GM12864 (cell line): ENCODE data around the gene TM6SF1.
"Not testable (repeated sequence)": the region's sequence is repeated elsewhere in the genome, so short reads cannot be mapped to it uniquely, and the experiment has no call there.

Experiments
- DNase-seq: peaks from one replicate; pipeline ENCODE4 v3.0.0-alpha.2; 2011; ENCODE audit warnings: low read depth
- H3K4me3 ChIP-seq: 2 replicates; pipeline ENCODE4 v1.5.1; 2011; ENCODE audit warnings: mild to moderate bottlenecking, low read depth, low read length, control low read depth
- TF ChIP-seq, protein P1 (sequence below): IDR thresholded peaks from 2 replicates; pipeline ENCODE4 v1.5.1; 2011; ENCODE audit warnings: low read depth, mild to moderate bottlenecking, moderate library complexity, low read length, control low read depth, inconsistent platforms; ENCODE audit errors: missing control alignments

The TM6SF1 gene

DNA sequence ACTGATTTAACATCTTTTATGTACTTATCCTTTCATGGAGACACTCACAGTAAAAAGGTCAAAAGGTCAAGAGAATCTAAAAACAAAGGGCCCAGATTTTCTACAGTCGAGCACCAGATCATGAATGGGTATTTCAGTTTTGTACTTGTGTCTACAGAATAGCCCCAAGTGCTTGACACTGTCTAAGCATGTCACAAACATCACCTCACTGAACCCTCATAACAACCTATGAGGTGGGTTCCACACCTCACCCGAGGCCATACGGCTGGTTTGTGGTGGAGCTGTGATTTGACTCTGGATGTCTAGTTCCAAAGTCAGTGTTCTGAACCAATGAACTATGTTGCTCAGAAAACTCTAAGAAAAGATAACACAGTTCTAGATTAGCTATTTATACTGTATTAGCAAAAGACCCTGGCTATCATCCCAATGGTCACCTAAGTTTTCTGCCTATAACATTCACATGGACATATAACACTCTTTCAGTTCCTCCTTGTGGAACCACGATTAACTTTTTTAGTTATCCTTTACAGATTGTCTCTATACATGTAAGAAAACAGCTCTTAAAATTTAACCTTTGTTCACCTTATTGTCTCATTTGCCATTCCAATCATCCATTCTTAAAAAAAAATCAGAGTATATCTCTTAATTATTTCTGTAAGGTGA is 25.5 kb downstream of the TM6SF1 start:
- TF ChIP-seq, protein P1, sequence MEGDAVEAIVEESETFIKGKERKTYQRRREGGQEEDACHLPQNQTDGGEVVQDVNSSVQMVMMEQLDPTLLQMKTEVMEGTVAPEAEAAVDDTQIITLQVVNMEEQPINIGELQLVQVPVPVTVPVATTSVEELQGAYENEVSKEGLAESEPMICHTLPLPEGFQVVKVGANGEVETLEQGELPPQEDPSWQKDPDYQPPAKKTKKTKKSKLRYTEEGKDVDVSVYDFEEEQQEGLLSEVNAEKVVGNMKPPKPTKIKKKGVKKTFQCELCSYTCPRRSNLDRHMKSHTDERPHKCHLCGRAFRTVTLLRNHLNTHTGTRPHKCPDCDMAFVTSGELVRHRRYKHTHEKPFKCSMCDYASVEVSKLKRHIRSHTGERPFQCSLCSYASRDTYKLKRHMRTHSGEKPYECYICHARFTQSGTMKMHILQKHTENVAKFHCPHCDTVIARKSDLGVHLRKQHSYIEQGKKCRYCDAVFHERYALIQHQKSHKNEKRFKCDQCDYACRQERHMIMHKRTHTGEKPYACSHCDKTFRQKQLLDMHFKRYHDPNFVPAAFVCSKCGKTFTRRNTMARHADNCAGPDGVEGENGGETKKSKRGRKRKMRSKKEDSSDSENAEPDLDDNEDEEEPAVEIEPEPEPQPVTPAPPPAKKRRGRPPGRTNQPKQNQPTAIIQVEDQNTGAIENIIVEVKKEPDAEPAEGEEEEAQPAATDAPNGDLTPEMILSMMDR = no peak
- no peak overlapping the region for H3K4me3 ChIP-seq
- DNase-seq = no peak

DNA sequence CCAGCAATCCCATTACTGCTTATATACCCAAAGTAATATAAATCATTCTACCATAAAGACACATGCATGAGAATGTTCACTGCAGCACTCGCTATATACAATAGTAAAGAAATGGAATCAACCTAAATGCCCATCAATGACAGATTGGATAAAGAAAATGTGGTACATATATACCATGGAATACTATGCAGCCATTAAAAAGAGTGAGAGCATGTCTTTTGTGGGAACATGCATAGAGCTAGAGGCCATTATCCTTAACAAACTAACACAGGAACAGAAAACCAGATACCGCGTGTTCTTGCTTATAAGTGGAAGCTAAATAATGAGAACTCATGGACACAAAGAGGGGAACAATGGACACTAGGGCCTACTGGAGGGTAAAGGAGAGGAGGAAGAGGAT is 34.7 kb downstream of the TM6SF1 start:
- not testable (repeated sequence) for H3K4me3 ChIP-seq, DNase-seq

DNA sequence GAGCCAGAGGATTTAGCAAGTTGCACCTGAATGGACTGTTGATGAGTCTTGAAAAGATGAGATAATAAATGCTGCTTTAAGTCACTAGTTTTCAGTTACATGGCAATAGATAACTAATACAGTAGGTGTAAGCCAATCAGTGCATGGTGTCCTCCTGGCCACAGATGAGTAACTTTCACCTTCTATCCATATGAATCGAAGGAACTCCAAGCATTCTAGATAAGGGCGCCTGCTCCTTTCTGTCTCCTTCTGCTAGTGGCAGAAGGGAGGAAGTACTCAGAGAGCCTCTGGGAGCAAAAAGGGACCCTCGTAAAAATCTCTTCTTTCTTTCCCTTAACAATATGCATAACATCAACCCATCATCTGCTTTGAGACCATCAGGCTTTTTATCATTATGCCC is 37.3 kb downstream of the TM6SF1 start:
- TF ChIP-seq, protein P1 = no peak
- H3K4me3 ChIP-seq = no peak overlapping the region
- DNase-seq = no peak

DNA sequence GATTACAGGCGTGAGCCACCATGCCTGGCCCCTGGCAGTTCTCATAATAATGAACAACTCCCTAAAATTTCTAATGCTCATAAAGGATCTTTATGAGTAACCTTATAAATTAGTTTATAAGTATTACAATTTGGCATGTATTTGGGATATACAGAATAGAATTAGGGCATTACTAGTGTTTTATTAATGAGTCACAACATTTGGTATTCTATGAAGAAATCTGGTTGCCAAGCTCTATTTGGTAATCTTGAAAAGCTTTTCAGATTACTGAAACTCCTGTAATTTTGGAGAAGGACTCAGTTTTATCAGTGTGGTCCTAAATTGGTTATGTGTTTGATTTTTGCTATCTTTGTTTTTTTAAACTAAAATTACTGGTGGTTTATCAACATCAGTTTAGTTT is 45.8 kb downstream of the TM6SF1 start:
- no peak for DNase-seq
- TF ChIP-seq, protein P1 = no peak
- H3K4me3 ChIP-seq = no peak overlapping the region

DNA sequence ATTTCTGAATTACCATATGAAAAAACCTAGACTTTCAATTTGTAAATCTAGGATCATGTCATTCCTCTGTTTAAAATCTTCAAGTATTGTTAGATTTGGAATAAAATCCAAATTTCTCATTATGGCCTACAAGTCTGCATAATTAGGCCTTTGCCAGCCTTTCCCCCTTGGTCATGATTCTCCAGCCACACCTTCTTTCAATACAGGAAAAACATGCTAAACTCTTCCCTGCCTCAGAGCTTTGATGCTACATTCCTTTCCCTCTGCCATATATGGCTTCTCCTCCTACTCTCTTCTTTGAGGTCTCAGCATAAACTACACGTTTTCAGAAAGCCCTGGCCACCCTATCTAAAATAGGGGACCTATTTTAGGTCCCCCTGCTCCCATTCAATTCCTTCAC is 48.5 kb downstream of the TM6SF1 start:
- DNase-seq = no peak
- TF ChIP-seq, protein P1 = no peak
- no peak overlapping the region for H3K4me3 ChIP-seq

DNA sequence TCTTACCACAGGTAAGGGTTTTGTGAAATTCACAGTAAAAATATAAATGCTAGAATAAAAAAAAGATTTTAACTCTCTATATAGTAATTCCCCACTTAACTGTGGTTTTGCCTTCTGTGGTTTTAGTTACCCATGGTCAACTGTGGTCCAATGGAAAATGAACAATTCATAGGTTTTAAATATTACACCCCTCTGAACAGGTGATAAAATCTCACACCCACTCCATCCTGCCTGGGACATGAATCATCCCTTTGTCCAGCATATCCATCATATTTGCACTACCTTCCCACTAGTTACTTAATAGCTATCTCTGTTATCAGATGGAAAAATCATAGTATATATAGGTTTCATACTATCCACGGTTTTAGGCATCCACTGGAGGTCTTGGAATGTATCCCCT is 50.9 kb downstream of the TM6SF1 start:
- no peak for DNase-seq
- no peak overlapping the region for H3K4me3 ChIP-seq
- TF ChIP-seq, protein P1 = no peak

DNA sequence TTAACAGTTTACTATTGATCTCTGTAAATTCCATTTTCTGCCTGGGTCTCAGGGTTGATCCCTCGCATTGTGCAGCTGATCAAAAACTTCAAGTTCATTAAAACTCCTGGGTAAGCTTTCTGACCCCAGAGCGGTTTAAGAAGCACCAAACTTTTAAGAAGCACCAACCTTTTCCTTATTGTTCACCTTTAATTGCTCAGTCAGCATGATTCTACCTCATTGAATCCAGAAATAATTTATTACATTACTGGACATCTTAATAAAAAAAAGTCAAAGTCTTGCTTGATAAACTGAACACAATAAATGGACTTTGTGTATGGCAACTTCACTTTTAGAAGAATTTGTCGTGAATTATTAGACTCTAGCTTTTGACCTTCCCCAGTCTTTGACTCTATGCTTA is 53.3 kb downstream of the TM6SF1 start:
- TF ChIP-seq, protein P1 = no peak
- no peak overlapping the region for H3K4me3 ChIP-seq
- DNase-seq = no peak
